NCI-H510A (cell line): Measurements from ENCODE around the gene C4orf36.

Source experiments
- DNase-seq: peaks from one replicate; lab custom pipeline; 2025; lab: John Stamatoyannopoulos, UW

The C4orf36 gene

DNA sequence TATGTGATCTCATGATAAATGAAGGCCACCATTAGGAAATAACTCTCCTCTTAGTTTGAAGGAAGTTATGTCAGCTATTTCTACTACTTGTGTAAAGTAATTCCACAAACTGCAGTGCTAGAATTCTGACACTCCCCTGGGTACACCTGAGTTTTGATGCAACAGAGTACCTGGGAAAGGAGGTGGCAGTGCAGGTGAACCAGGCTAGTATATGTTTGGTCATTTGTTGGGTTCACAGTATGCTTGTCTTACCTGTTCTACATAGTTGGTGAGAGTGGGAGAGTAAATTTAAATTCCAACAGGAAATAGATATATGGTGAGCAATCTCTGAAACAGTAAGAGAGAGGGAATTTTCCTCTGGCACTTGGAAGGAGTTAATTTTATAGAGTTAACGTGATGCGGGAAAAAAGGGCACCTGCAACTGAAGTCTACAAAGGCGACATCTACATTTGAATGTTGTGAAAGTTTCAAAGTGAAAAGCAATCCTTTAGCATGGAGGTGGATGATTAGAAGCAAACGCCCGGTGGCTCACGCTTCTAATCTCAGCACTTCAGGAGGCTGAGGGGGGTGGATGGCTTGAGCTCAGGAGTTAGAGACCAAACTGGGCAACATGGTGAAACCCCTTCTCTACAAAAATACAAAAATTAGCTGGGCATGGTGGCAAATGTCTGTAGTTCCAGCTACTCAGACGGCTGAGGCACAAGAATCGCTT is 34.7 kb downstream of the C4orf36 start:
- DNase-seq, result no peak

DNA sequence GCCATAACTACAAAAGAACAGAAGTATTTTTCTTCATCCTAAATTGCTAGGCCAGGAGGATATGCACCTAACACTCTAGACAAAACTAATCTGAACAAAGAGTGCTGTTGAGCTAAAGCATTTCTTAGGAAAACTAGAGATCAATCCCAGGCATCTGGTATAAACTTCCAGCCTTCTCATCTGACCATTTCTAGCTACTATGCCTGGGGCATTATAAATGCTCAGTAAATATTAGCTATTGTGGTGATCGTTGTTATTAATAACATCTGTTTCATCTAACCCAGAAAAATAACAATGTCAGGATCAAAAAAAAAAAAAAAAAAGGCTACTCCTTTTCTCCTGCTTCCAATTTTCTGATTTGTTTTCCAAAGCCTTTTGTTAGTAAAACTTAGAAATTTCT is 35.3 kb downstream of the C4orf36 start:
- no peak for DNase-seq

DNA sequence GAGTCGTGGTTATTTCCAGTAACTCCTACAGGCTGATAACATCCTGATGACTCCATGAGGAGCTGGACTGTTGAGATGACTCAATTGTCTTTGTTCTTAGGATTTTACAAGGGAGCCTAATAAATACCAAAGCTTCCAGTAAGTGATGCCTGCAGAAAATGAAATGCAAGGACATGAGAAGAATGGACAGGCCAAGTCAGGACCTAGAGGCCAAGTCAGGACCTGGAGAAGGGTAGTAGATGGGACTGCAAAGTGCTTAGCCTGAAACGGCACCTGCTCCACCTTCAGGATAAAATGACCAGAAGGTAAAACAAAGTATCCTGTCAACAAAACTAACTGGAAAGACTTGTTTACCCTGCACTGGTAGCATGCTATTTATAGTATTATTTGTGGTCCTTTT is 36.6 kb downstream of the C4orf36 start:
- DNase-seq, result no peak

DNA sequence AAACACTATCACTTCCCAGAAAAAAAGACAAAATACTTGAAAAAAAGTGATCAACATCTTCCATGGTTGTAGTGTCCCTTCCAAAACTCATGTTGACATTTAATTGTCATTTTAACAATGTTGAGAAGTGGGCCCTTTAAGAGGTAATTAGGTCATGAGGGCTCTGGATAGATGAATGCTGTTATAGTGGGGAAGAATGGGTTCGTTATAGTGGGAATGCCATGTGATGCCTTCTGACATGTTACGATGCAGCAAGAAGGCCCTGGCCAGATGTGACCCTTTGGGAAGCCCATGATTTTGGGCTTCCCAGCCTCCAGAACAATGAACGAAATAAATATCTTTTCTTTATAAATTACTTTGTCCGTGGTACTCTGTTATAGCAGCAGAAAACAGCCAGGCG is 39.0 kb downstream of the C4orf36 start:
- no peak for DNase-seq

DNA sequence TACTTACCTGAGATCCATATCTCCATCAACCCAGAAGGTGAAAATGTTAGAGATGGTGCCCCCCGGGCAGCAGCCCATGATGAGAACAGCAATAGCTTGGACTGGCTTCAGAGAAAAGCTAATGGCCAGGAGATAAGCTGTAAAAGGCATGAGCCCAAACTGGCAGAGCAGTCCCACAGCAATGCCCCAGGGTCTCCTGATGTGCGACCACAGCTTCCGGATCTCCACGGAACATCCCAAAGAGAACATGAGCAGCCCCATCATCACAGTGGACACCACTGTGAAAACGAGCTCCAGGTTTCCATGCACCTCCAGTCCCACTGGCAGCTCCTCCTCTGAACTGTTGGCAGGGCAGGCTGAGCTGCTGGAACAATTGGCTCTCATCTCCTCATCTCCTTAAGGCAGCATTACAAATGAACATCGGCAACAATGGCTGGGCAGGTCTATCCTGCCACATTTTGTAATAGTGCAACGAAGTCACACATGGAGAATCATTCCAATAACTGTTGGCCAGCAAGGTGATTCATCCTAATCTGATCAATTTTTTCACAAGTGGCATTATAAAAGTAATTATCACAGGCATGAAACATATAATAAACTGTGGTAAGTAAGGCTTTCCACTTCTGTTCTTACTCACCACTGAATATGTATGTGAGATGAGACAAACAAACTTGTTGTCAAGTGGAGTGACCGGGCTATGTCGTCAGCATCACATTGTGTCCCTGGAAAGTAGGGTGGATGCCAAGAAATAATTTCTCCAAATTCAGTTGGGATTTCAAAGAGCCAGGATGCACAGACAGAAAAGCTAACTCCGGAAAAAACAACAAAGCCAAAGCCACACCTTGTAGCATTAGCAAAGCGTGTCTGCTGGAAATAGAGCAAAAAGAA is 43.2 kb downstream of the C4orf36 start, which contains the start of gene SLC10A6:
TSS of gene SLC10A6 (minus strand) at position 653 of the 888 bp plus-strand sequence. CDS start at position 384, 269 bp downstream.
- DNase-seq, result no peak

DNA sequence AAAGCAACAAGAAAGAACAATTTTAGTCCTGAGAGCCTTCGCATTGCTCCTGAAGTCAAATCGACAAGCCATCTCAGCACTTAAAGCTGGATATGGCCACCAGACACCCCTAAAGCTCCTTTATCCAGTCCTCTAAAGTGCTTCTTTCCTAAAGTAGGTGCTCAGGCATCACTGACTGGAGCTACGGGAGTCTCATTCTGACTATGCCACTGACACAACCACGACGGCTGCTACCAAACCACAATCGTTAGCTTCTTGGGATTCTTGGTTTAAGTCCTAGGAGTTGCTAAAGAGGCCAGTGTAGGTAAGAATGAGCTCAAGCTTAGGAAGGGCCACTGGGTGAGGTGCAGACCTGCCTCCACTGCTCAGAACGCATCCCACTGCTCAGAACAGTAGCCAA is 44.1 kb downstream of the C4orf36 start:
- no peak for DNase-seq

DNA sequence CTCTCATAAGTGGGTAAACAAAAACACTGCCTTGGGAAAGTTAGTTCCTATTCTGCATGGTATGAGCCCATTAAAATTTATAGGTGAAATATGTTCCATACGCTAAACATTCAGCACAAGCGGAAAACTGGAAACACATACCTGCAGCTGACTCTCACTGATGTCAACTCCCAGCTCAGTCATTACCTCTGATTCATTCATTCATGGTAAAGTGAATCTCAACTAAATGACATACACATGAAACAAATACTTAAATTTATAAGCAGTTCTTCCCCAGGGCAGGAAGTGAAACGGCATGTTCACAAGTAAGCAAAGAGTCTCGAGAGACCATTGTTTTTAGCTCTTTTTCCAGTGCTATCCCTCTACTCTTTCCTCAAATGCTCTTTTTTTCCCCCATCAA is 44.7 kb downstream of the C4orf36 start:
- DNase-seq, result no peak

DNA sequence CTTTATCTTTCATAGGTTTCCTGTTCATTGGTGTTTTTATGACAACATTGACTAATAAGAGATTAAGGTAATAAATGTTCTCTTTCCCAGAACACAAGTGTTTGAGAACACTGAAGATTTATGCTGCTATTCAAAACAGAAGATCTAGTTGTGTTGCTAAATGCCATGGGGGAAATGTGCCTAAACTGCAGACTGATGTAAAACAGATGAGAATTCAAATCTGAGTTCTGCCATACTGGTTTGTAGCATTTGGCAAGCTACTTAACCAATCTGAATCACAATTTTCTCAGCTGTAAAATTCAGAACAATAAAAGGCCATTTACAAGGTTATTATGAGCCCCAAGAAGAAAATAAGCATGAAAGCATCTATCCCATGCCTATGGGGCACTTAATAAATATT is 45.3 kb downstream of the C4orf36 start:
- no peak for DNase-seq

DNA sequence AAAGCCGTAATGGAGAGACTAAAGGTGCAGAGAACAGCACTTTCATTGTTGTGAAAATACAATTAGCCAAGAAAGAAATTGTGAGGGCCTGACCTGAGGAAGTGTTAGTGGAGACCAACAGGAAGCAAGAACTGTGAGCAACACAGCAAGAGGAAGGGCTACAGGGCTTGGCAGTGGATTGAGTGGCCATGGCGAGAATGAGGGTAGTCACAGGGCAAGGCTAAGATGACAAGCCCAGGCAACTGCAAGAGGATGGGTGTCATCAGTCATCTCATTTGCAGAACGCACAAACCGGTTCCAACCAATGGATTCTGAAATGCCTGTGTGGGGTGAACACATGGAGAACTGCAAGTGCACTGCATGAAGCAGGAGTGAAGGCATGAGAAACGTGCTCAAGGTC is 46.6 kb downstream of the C4orf36 start:
- no peak for DNase-seq

DNA sequence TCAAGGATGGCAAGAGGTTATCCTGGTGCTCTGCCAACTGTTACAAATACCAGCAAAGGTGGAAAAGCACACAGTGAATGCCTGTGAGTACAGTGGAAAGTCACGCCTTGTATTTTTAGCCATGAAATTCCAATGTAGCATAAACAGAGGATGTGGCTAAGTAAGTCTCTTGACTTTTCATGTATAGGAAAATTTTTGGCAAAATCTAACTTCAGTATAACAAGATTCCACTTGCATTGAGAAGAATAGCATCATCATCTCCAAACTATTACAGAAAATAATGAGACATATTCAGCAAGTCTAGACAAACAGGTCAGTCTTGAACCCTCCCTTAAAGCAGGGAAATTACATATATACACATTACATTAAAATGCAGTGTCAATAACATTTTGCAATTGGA is 50.9 kb downstream of the C4orf36 start:
- no peak for DNase-seq

DNA sequence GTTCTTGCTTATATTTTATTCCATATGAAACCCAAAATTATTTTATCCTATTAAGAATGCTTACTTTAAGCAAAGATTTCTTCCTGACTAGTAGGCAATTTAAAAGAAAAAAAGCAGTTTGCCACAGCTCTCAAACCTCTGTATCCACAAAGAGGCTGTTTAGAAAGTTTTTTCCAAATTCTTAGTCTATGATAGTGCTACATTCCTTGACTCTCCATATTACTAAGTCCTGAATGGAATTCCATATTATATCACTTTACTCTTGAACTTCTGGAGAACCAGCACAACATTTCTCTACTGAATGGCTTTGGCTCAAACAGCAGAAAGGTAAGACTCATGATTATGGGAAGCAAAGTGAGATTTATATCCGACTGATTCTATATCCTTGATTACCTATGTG is 51.4 kb downstream of the C4orf36 start:
- no peak for DNase-seq

DNA sequence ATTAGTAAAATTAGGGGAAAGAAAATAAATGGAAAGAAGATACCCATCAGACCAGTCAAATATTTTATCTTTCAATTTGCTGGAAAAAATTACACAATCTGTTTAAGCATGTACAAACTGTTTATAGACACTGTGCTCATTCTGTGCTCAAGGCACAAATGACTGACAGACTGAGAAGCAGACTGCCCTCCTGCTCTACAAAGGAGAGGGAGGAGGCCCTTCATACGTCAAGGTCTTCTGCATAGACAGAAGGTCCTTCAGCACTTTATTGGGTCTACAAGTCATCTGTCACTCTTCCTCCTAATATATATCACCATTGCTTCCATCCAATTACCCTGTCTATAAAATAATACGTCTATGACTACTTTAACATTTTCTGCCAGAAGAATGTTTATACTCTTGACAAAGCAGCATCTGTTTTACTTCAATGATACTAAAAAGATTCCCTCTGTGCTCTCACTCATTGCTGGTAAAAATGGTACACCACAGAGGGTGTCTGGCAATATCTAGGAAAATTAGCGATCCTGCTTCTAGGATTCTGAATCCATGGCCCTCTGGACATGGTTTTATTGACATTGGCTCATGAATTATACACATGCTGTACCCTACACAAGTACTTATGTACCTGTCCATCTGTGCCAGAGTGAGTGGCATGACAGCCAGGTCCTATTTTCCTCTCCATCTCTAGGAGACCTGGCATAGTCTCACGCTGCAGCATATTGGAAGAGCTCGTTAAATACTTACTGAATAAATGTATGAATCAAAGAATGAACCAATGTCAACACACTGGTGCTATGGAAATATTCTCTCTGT is 54.3 kb downstream of the C4orf36 start:
- no peak for DNase-seq

DNA sequence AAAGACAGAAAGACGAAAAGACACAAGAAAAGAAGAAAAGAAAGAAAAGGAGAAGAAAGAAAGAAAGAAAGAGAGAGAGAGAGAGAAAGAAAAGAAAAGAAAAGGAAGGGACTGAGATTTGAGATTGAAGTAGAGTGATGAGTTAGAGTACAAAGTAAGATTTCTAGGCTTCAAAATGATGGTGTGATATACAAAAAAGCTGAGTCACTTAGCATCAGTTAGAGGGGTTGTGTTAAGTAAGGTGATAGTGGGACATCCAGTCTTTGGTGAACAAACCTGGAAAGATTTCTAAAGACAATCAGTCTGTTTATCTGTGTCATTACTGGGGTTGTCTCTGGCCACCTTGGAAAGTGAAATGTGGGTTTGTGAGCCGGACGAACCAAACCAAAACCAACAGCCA is 56.5 kb downstream of the C4orf36 start:
- DNase-seq, result no peak

DNA sequence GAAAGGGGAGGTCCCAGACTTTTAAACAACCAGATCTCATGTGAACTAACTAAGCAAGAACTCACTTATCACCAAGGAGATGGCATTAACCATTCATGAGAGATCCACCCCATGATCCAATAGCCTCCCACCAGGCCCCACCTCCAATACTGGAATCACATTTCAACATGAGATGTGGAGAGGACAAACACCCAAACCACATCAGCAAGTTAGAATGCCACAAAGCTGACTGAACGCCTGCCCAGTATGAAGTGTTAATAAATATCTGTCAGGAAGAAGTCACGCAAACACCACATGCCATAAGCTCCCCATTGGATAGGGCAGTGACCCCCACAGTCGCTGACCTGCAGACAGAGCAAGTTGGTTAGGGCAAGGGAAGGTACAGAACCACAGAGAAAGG is 57.3 kb downstream of the C4orf36 start:
- peak; percentile 71 for DNase-seq

DNA sequence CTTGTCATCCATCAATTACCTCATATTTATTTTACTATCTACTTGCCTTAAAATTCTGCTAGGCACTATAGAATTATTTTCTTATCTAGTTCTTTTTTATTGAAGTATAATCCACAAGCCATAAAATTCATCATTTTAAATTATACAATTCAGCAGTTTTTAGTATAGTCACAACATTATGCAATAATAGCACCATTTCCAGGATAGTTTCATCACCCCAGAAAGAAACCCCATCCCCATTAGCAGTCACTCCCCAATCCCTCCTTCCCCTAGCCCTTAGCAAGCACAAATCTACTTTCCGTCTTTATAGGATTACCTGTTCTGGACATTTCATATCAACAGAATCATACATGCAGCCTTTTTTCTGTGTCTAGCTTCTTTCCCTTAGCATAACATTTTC is 58.6 kb downstream of the C4orf36 start:
- no peak for DNase-seq

DNA sequence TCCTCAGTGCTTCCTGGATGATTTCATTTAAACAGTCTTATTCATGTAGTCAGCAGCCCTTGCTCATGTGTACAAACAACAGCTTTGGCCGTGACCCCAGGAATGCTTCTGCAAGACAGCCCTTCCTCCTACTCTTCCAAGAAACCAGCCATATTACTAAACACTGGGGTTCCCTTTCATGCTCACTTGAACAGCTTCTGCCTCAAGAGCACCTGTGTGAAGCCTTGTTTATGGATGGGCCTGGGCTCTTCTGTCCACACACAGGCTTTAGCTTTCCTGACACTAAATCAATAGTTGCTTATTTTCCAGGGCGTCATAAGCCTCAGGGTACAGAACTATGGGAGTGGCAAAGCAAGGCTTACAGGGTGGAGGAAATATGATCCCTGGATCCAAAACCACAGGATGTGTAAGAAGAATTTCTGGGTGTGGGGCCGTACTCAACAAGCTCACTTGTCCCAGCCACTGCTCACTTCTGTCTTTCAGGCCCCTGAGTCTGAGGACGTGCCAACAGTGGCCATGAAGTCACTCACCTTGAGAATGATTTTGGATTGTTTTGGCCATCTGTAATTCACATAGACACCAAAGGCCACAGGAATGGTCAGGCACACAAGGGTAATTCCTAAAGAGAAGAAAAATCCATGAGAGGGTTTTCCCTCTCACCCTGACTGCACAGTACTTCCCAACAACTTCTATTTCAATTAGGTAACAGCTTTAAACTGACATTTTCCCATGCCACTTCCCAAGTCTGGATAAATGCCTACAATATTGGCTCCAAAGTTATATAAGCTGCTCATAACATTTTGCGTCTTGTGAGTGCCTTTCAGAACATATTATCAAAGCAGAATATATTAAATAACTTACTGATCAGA is 60.7 kb downstream of the C4orf36 start:
- DNase-seq, result peak; percentile 73
